Activated naive CD8-positive, alpha-beta T cell treated with anti-CD3 and anti-CD28 coated beads, Interleukin-2, amount 10 ng/mL, durations not matched to agents 7 days and 5 days (primary cell): ENCODE measurements around the gene B4GALNT2. TPM values are rescaled to one million over a fixed set of nuclear protein-coding genes. Genes with fewer than 3 reads are reported as not detected.
"Not testable (repeated sequence)": the region's sequence is repeated elsewhere in the genome, so short reads cannot be mapped to it uniquely, and the experiment has no call there.

ENCODE experiments used
- ATAC-seq: fragments of 150-1000 bp; cut with Tn5 transposase; one replicate; pipeline ENCODE4 v1.10.0; 2021; ENCODE audit warnings: low read depth, moderate library complexity
- POLR2A ChIA-PET: fragments of 350-600 bp; sonication (Branson Sonifier 250); formaldehyde crosslinking; loops from one replicate; lab custom pipeline; 2021; ENCODE audit warnings: antibody characterized with exemption; lab: Charles Lee
- DNase-seq: peaks from one replicate; pipeline ENCODE4 v3.0.0; 2021
- H3K27ac Mint-ChIP-seq: one replicate; pipeline ENCODE4 v1.8.0; 2022; ENCODE audit warnings: mild to moderate bottlenecking, mixed read lengths
- H3K27me3 Mint-ChIP-seq: one replicate; pipeline ENCODE4 v1.8.0; 2022; ENCODE audit warnings: mild to moderate bottlenecking, moderate library complexity, mixed read lengths
- H3K36me3 Mint-ChIP-seq: one replicate; pipeline ENCODE4 v1.8.0; 2021; ENCODE audit warnings: mild to moderate bottlenecking, mixed read lengths
- H3K4me1 Mint-ChIP-seq: one replicate; pipeline ENCODE4 v1.8.0; 2021; ENCODE audit warnings: mixed read lengths
- H3K4me3 Mint-ChIP-seq: one replicate; pipeline ENCODE4 v1.8.0; 2022; ENCODE audit warnings: mild to moderate bottlenecking, moderate library complexity, mixed read lengths
- H3K9me3 Mint-ChIP-seq: one replicate; pipeline ENCODE4 v1.8.0; 2021; ENCODE audit warnings: mixed read lengths
- total RNA-seq, 2 experiments: library from RNA; stranded (reverse); gene quantifications; one replicate each; pipeline ENCODE4 v1.2.3, GENCODE V29; 2021

The B4GALNT2 gene
- total RNA-seq, 2 experiments from 2014 or later, result not detected

- Mint-ChIP-seq H3K4me3 (no peak overlapping the region), H3K9me3 (no peaks in the 10 kb centered on the region), H3K27ac (no peak overlapping the region), H3K27me3 (peaks cover 76% of the 10 kb centered on the region), H3K36me3 (no peaks in the 10 kb centered on the region), H3K4me1 (peaks cover 5% of the 10 kb centered on the region)
- no peak for ATAC-seq
- no peak for DNase-seq
- POLR2A ChIA-PET, result no interaction called here
Observed at GRCh38 chr17:49130891-49131290, 1.7 kb upstream of the B4GALNT2 start.

- ATAC-seq, result no peak
- Mint-ChIP-seq H3K27ac (no peak overlapping the region), H3K36me3 (no peaks in the 10 kb centered on the region), H3K4me3 (peak overlapping the region; percentile 71), H3K27me3 (peaks cover 74% of the 10 kb centered on the region), H3K9me3 (no peaks in the 10 kb centered on the region), H3K4me1 (peaks cover 5% of the 10 kb centered on the region)
- no peak for DNase-seq
- POLR2A ChIA-PET, result no interaction called here
Observed at GRCh38 chr17:49132317-49132698, 261 bp upstream of the B4GALNT2 start.

- DNase-seq, result no peak
- H3K36me3 Mint-ChIP-seq, result no peaks in the 10 kb centered on the region
- no peak for ATAC-seq
- H3K4me3 Mint-ChIP-seq, result no peak overlapping the region
- H3K27me3 Mint-ChIP-seq, result peaks cover 47% of the 10 kb centered on the region
- no peak overlapping the region for H3K27ac Mint-ChIP-seq
- H3K9me3 Mint-ChIP-seq, result no peaks in the 10 kb centered on the region
- POLR2A ChIA-PET, result no interaction called here
- peaks cover 5% of the 10 kb centered on the region for H3K4me1 Mint-ChIP-seq
Observed at GRCh38 chr17:49136335-49136734, 3.8 kb downstream of the B4GALNT2 start.

- H3K4me1 Mint-ChIP-seq, ATAC-seq, DNase-seq, H3K36me3 Mint-ChIP-seq, POLR2A ChIA-PET, H3K4me3 Mint-ChIP-seq, H3K9me3 Mint-ChIP-seq, H3K27ac Mint-ChIP-seq: not testable (repeated sequence)
- peaks cover 20% of the 10 kb centered on the region for H3K27me3 Mint-ChIP-seq
Observed at GRCh38 chr17:49145654-49146053, 13.1 kb downstream of the B4GALNT2 start.

- Mint-ChIP-seq H3K4me1 (no peaks in the 10 kb centered on the region), H3K9me3 (no peaks in the 10 kb centered on the region), H3K27ac (no peak overlapping the region), H3K36me3 (no peaks in the 10 kb centered on the region), H3K4me3 (no peak overlapping the region), H3K27me3 (peaks cover 19% of the 10 kb centered on the region)
- POLR2A ChIA-PET, result no interaction called here
- no peak for ATAC-seq
- DNase-seq, result no peak
Observed at GRCh38 chr17:49146620-49147306, 14.2 kb downstream of the B4GALNT2 start.

GRCh38 chr17:49148171-49148570, 15.6 kb downstream of the B4GALNT2 start:
- Mint-ChIP-seq H3K27me3 (peaks cover 15% of the 10 kb centered on the region), H3K4me1 (no peaks in the 10 kb centered on the region), H3K4me3 (no peak overlapping the region), H3K36me3 (no peaks in the 10 kb centered on the region), H3K9me3 (no peaks in the 10 kb centered on the region), H3K27ac (no peak overlapping the region)
- ATAC-seq (no peak), DNase-seq (no peak)
- POLR2A ChIA-PET, result interaction anchor here (0.6 kb wide), 1 partner anchor 135 kb away, joined by 6 read pairs; no protein-coding TSS in a partner anchor

GRCh38 chr17:49151996-49152395, 19.4 kb downstream of the B4GALNT2 start:
- no peaks in the 10 kb centered on the region for H3K4me1 Mint-ChIP-seq
- no peak overlapping the region for H3K27ac Mint-ChIP-seq
- peaks cover 11% of the 10 kb centered on the region for H3K27me3 Mint-ChIP-seq
- H3K9me3 Mint-ChIP-seq, result no peaks in the 10 kb centered on the region
- no peak overlapping the region for H3K4me3 Mint-ChIP-seq
- no peaks in the 10 kb centered on the region for H3K36me3 Mint-ChIP-seq
- DNase-seq, result no peak
- POLR2A ChIA-PET, result no interaction called here
- no peak for ATAC-seq

- no peak for DNase-seq
- Mint-ChIP-seq H3K36me3 (no peaks in the 10 kb centered on the region), H3K27me3 (peaks cover 29% of the 10 kb centered on the region), H3K9me3 (no peaks in the 10 kb centered on the region), H3K4me1 (no peaks in the 10 kb centered on the region), H3K4me3 (no peak overlapping the region), H3K27ac (no peak overlapping the region)
- no peak for ATAC-seq
- POLR2A ChIA-PET, result no interaction called here
Observed at GRCh38 chr17:49156256-49156655, 23.7 kb downstream of the B4GALNT2 start.

GRCh38 chr17:49157784-49158183, 25.2 kb downstream of the B4GALNT2 start:
- H3K27ac Mint-ChIP-seq, result no peak overlapping the region
- H3K9me3 Mint-ChIP-seq, result no peaks in the 10 kb centered on the region
- no peak for ATAC-seq
- POLR2A ChIA-PET, result no interaction called here
- no peaks in the 10 kb centered on the region for H3K36me3 Mint-ChIP-seq
- no peak overlapping the region for H3K4me3 Mint-ChIP-seq
- DNase-seq, result no peak
- no peaks in the 10 kb centered on the region for H3K4me1 Mint-ChIP-seq
- H3K27me3 Mint-ChIP-seq, result peaks cover 35% of the 10 kb centered on the region

- POLR2A ChIA-PET, result no interaction called here
- DNase-seq, result no peak
- H3K4me3 Mint-ChIP-seq, result no peak overlapping the region
- no peaks in the 10 kb centered on the region for H3K36me3 Mint-ChIP-seq
- no peaks in the 10 kb centered on the region for H3K4me1 Mint-ChIP-seq
- H3K27me3 Mint-ChIP-seq, result peaks cover 50% of the 10 kb centered on the region
- H3K27ac Mint-ChIP-seq, result no peak overlapping the region
- no peak for ATAC-seq
- no peaks in the 10 kb centered on the region for H3K9me3 Mint-ChIP-seq
Observed at GRCh38 chr17:49162866-49163265, 30.3 kb downstream of the B4GALNT2 start.

GRCh38 chr17:49165143-49165542, 32.6 kb downstream of the B4GALNT2 start:
- no peak for ATAC-seq
- no peak overlapping the region for H3K4me3 Mint-ChIP-seq

GRCh38 chr17:49168706-49169105, 36.1 kb downstream of the B4GALNT2 start:
- H3K9me3 Mint-ChIP-seq, result peaks cover 1% of the 10 kb centered on the region
- no peak overlapping the region for H3K4me3 Mint-ChIP-seq
- H3K4me1 Mint-ChIP-seq, result no peaks in the 10 kb centered on the region
- H3K36me3 Mint-ChIP-seq, result no peaks in the 10 kb centered on the region
- no peak for DNase-seq
- POLR2A ChIA-PET, result no interaction called here
- peaks cover 57% of the 10 kb centered on the region for H3K27me3 Mint-ChIP-seq
- no peak for ATAC-seq
- no peak overlapping the region for H3K27ac Mint-ChIP-seq

More at GRCh38 chr17:49165143-49165542, 32.6 kb downstream of the B4GALNT2 start:
- Mint-ChIP-seq H3K4me1 (no peaks in the 10 kb centered on the region), H3K27me3 (peaks cover 60% of the 10 kb centered on the region), H3K27ac (no peak overlapping the region), H3K9me3 (peaks cover 1% of the 10 kb centered on the region), H3K36me3 (no peaks in the 10 kb centered on the region)
- no peak for DNase-seq
- POLR2A ChIA-PET, result no interaction called here

- Mint-ChIP-seq H3K4me1 (no peaks in the 10 kb centered on the region), H3K27ac (no peak overlapping the region), H3K9me3 (peaks cover 3% of the 10 kb centered on the region), H3K27me3 (peaks cover 48% of the 10 kb centered on the region), H3K36me3 (no peaks in the 10 kb centered on the region), H3K4me3 (no peak overlapping the region)
- DNase-seq, result no peak
- POLR2A ChIA-PET, result no interaction called here
- ATAC-seq, result no peak
Observed at GRCh38 chr17:49170216-49170615, 37.6 kb downstream of the B4GALNT2 start.

GRCh38 chr17:49170711-49171110, 38.1 kb downstream of the B4GALNT2 start:
- H3K9me3 Mint-ChIP-seq, H3K27ac Mint-ChIP-seq, H3K4me1 Mint-ChIP-seq, POLR2A ChIA-PET, H3K36me3 Mint-ChIP-seq, ATAC-seq, DNase-seq, H3K4me3 Mint-ChIP-seq: not testable (repeated sequence)
- H3K27me3 Mint-ChIP-seq, result peaks cover 43% of the 10 kb centered on the region
